ENCODE measurements around the gene GLB1L.

GRCh38 chr2:219210196-219210885, 34.9 kb downstream of the GLB1L start:
- TF ChIP-seq CTCF (conservative IDR thresholded peaks at IDR 0.05; ENCODE audit: low read depth, low read length) (no peak), EZH2 (IDR thresholded peaks at IDR 0.05; ENCODE audit: borderline replicate concordance, low read depth, low read length, poor library complexity, severe bottlenecking) (no peak)
